WTC11 (cell line): ENCODE results near the gene ZNF775. TPM values are rescaled to one million over a fixed set of nuclear protein-coding genes. Genes with fewer than 3 reads are reported as not detected.

ENCODE experiments used
- ATAC-seq: fragments of 200-7000 bp; cut with Tn5 transposase; 2 replicates; pipeline ENCODE4 v1.10.0; 2021; ENCODE audit warnings: mild to moderate bottlenecking, moderate library complexity
- CTCF ChIA-PET: fragments of 300-600 bp; sonication (Branson Sonifier 250); formaldehyde crosslinking; loops from one replicate; lab custom pipeline; 2021; ENCODE audit warnings: antibody characterized with exemption; lab: Charles Lee
- POLR2A ChIA-PET: fragments of 350-600 bp; sonication (Branson Sonifier 250); formaldehyde crosslinking; loops from one replicate; lab custom pipeline; 2021; ENCODE audit warnings: antibody characterized with exemption; lab: Charles Lee
- DNase-seq: peaks from one replicate; pipeline ENCODE4 v3.0.0; 2021; ENCODE audit warnings: low spot score
- H3K27ac Mint-ChIP-seq: 2 replicates; pipeline ENCODE4 v1.8.0; 2021; ENCODE audit warnings: mixed read lengths
- H3K27me3 Mint-ChIP-seq: 2 replicates; pipeline ENCODE4 v1.8.0; 2021; ENCODE audit warnings: low read depth, mild to moderate bottlenecking, moderate library complexity, mixed read lengths
- H3K36me3 Mint-ChIP-seq: 2 replicates; pipeline ENCODE4 v1.8.0; 2021; ENCODE audit warnings: mixed read lengths
- H3K4me1 Mint-ChIP-seq: 2 replicates; pipeline ENCODE4 v1.8.0; 2022; ENCODE audit warnings: mixed read lengths
- H3K4me3 Mint-ChIP-seq: 2 replicates; pipeline ENCODE4 v1.8.0; 2021; ENCODE audit warnings: mild to moderate bottlenecking, moderate library complexity, mixed read lengths
- H3K9me3 Mint-ChIP-seq: 2 replicates; pipeline ENCODE4 v1.8.0; 2021; ENCODE audit warnings: mixed read lengths
- AFF4 ChIP-seq: sonication (generic); formaldehyde crosslinking; IDR thresholded peaks from 2 replicates; pipeline ENCODE4 v1.8.1; 2023; ENCODE audit warnings: mild to moderate bottlenecking, missing genetic modification reagents, borderline replicate concordance
- CDX4 ChIP-seq: fragments of 250-450 bp; sonication (Bioruptor Pico); IDR thresholded peaks from 2 replicates; pipeline ENCODE4 v1.9.0; 2021; ENCODE audit warnings: moderate library complexity, mild to moderate bottlenecking, inconsistent platforms, borderline replicate concordance
- CREB1 ChIP-seq: sonication (generic); formaldehyde crosslinking; IDR thresholded peaks from 2 replicates; pipeline ENCODE4 v1.8.0; 2023; ENCODE audit warnings: mild to moderate bottlenecking, missing genetic modification reagents
- CTCF ChIP-seq: fragments of 200-600 bp; IDR thresholded peaks from 2 replicates; pipeline ENCODE4 v1.8.0; 2022; ENCODE audit warnings: antibody characterized with exemption
- ERG ChIP-seq: fragments of 250-450 bp; sonication (Bioruptor Pico); IDR thresholded peaks from 2 replicates; pipeline ENCODE4 v1.8.0; 2021; ENCODE audit warnings: mild to moderate bottlenecking
- ESRRA ChIP-seq: sonication (generic); formaldehyde crosslinking; IDR thresholded peaks from 2 replicates; pipeline ENCODE4 v1.8.1; 2022; ENCODE audit warnings: mild to moderate bottlenecking, missing genetic modification reagents, borderline replicate concordance
- HMGA2 ChIP-seq: fragments of 250-450 bp; sonication (Bioruptor Pico); IDR thresholded peaks from 2 replicates; pipeline ENCODE4 v1.4.0; 2021; ENCODE audit warnings: mild to moderate bottlenecking, moderate library complexity
- MAX ChIP-seq: sonication (generic); formaldehyde crosslinking; IDR thresholded peaks from 2 replicates; pipeline ENCODE4 v1.8.0; 2022; ENCODE audit warnings: mild to moderate bottlenecking, missing genetic modification reagents
- MXD4 ChIP-seq: fragments of 250-450 bp; sonication (Bioruptor Pico); IDR thresholded peaks from 2 replicates; pipeline ENCODE4 v1.8.0; 2021; ENCODE audit warnings: mild to moderate bottlenecking, moderate library complexity, borderline replicate concordance
- NFATC4 ChIP-seq: fragments of 250-450 bp; sonication (Bioruptor Pico); IDR thresholded peaks from 2 replicates; pipeline ENCODE4 v1.9.0; 2021; ENCODE audit warnings: mild to moderate bottlenecking
- PRDM15 ChIP-seq: sonication (generic); formaldehyde crosslinking; IDR thresholded peaks from 2 replicates; pipeline ENCODE4 v1.8.0; 2022; ENCODE audit warnings: missing genetic modification reagents
- TEAD4 ChIP-seq: sonication (generic); formaldehyde crosslinking; IDR thresholded peaks from 2 replicates; pipeline ENCODE4 v1.8.0; 2022; ENCODE audit warnings: mild to moderate bottlenecking, missing genetic modification reagents
- ZNF138 ChIP-seq: sonication (generic); formaldehyde crosslinking; conservative IDR thresholded peaks from 2 replicates; pipeline ENCODE4 v1.8.1; 2022; ENCODE audit warnings: mild to moderate bottlenecking, moderate library complexity, missing genetic modification reagents
- ZNF396 ChIP-seq: fragments of 250-450 bp; sonication (Bioruptor Pico); IDR thresholded peaks from 2 replicates; pipeline ENCODE4 v1.8.0; 2021; ENCODE audit warnings: mild to moderate bottlenecking, moderate library complexity, borderline replicate concordance
- ZNF416 ChIP-seq: fragments of 250-450 bp; sonication (Bioruptor Pico); IDR thresholded peaks from 2 replicates; pipeline ENCODE4 v1.9.0; 2021; ENCODE audit warnings: mild to moderate bottlenecking, inconsistent platforms
- ZNF512 ChIP-seq: sonication (generic); formaldehyde crosslinking; IDR thresholded peaks from 2 replicates; pipeline ENCODE4 v1.8.1; 2022; ENCODE audit warnings: missing genetic modification reagents, borderline replicate concordance
- ZNF671 ChIP-seq: fragments of 250-450 bp; sonication (Bioruptor Pico); IDR thresholded peaks from 2 replicates; pipeline ENCODE4 v1.8.0; 2021; ENCODE audit warnings: mild to moderate bottlenecking
- total RNA-seq: library from RNA; stranded (reverse); gene quantifications from 3 replicates; pipeline ENCODE4 v1.2.3, GENCODE V29; 2021

The ZNF775 gene
- total RNA-seq, 1 experiment from 2014 or later = 25.4 TPM

- TF ChIP-seq AFF4 = no peak
Observed at GRCh38 chr7:150408393-150409299, 29.5 kb downstream of the ZNF775 start (continued).

GRCh38 chr7:150409300-150410030, 30.3 kb downstream of the ZNF775 start:
- TF ChIP-seq ERG (no peak), ZNF138 (CRISPR knock-in tag) (no peak), HMGA2 (CRISPR knock-in tag) (no peak), ZNF671 (CRISPR knock-in tag) (no peak)
- DNase-seq (no peak), ATAC-seq (no peak)
- Mint-ChIP-seq H3K4me3 (no peak overlapping the region), H3K27ac (no peak overlapping the region), H3K27me3 (no peaks in the 10 kb centered on the region), H3K9me3 (no peaks in the 10 kb centered on the region), H3K4me1 (peaks cover 20% of the 10 kb centered on the region), H3K36me3 (peaks cover 6% of the 10 kb centered on the region)
- CTCF ChIA-PET = interaction anchor here (1.4 kb wide), 1 partner anchor 26 kb away, joined by 3 read pairs; no protein-coding TSS in a partner anchor
- POLR2A ChIA-PET = no interaction called here

- Mint-ChIP-seq H3K4me1 (peaks cover 17% of the 10 kb centered on the region), H3K9me3 (no peaks in the 10 kb centered on the region), H3K27me3 (no peaks in the 10 kb centered on the region), H3K4me3 (no peak overlapping the region), H3K27ac (no peak overlapping the region), H3K36me3 (peaks cover 6% of the 10 kb centered on the region)
- ChIA-PET POLR2A (no interaction called here), CTCF (interaction anchor here (1.4 kb wide), 1 partner anchor 26 kb away, joined by 3 read pairs; no protein-coding TSS in a partner anchor)
- DNase-seq (no peak), ATAC-seq (no peak)
- TF ChIP-seq CDX4 (CRISPR knock-in tag) (no peak), TEAD4 (CRISPR knock-in tag) (no peak), PRDM15 (CRISPR knock-in tag) (no peak), ZNF512 (CRISPR knock-in tag) (no peak), ZNF416 (no peak), ZNF671 (CRISPR knock-in tag) (no peak), MAX (no peak), ZNF396 (CRISPR knock-in tag) (no peak), CREB1 (CRISPR knock-in tag) (no peak), MXD4 (CRISPR knock-in tag) (no peak), CTCF (no peak), ESRRA (CRISPR knock-in tag) (no peak), ZNF138 (CRISPR knock-in tag) (no peak), NFATC4 (CRISPR knock-in tag) (no peak)
Observed at GRCh38 chr7:150410131-150410530, 31.0 kb downstream of the ZNF775 start.
